ENCODE measurements around the gene HRAS. TPM values are rescaled to one million over a fixed set of nuclear protein-coding genes. Genes with fewer than 3 reads are reported as not detected.

Gene HRAS
- total RNA-seq, 1 experiment from 2014 or later = 47.2 TPM

DNA sequence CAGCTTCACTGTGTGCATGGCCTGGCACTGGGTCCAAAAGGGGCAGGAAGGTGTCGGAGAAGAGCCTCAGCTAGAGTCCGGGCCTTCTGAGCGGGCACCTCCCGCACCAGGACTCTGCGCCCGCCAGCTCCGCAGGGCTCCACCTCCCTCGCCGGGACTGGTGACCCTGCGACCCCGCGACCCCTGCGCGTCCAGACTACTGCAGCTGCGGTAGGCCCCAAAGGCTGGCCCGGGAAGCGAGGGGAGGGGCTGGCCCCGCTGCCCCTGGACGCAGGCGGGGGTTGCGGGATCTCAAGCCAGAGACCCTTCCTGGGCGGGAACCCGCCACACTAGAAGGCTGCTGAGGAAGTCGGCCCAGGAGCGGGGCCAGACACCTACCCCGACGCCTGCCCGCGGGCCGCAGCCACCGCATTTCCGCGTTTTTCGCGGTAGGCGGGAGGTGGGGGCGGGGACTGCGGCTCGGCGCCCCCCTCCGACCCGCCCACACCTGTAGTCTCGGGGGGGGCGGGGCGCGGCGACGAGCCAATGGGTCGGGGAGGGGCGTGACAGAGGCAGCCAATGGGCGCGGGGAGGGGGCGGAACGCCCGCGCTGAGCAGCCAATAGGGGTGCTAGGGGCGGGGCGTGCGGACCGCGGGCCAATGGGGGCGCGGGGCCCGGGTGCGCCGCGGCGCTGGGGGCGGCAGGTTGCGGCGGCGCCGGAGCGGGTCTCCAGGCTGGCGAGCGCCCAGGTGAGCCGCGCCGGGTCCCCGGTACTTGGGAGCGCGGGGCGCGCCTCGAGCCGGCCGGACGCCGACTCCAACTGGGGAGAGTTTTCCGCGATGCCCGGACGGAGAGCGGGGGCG, 25.1 kb upstream of the HRAS start, which contains the start of the genes LMNTD2 and RASSF7:
LMNTD2 (minus strand) TSS at position 434 of the 843 bp plus-strand sequence; CDS start at position 412, 22 bp downstream.
RASSF7 (plus strand) TSS at position 666 of the 843 bp plus-strand sequence. CDS start 799 bp downstream, outside the sequence.
- CTCF ChIA-PET = no interaction called here
- peak within 1 kb of the TSS; percentile 64; the same call in 1 of the 2 replicates for H2AFZ ChIP-seq
- TSS peak; percentile 69 for BruUV-seq (replicated peaks)

DNA sequence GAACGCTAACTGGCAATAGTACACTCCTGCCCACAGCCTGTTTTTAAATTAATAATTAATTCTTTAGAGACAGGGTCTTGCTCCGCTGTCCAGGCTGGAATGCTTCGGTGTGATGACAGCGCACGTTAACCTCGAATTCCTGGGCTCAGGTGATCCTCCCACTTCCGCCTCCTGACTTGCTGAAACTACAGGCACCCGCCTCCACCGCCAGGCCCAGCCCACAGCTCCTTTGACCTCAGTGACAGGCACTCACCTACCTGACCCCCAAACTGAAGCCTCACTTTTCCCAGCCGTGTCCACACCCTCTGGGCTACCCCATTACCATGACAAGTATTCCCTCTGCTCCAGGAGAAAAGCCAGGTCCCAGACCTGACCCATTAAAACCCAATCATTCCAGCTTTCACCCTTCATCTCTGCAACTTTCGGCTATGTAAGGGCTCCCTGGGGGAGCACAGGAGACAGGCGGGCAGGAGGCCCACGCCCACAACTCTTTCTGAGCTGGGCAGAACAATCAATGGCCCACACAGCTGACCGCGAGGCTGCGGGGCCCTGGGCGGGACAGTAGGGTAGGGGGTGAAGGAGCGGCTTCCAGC, 24.4 kb upstream of the HRAS start:
- Histone ChIP-seq H3K36me3 (ENCODE audit: low read depth) (no peaks in the 10 kb centered on the region), H2AFZ (peak overlapping the region; percentile 64; the same call in 1 of the 2 replicates), H4K20me1 (ENCODE audit: insufficient read depth) (no peaks in the 10 kb centered on the region; the same call in 1 of the 2 replicates), H3K9me3 (ENCODE audit: insufficient read depth, low read depth) (no peaks in the 10 kb centered on the region), H3K9me2 (ENCODE audit: insufficient read depth) (no peaks in the 10 kb centered on the region), H3K4me1 (replicated peaks; ENCODE audit: insufficient read depth) (no peaks in the 10 kb centered on the region), H3K27me3 (ENCODE audit: insufficient read depth, low read depth) (no peaks in the 10 kb centered on the region), H3F3A (ENCODE audit: insufficient read depth, low read depth) (peaks cover 11% of the 10 kb centered on the region; the same call in 1 of the 2 replicates), H3K79me2 (ENCODE audit: low read depth) (peaks cover 10% of the 10 kb centered on the region; the same call in 1 of the 2 replicates), H3K4me2 (peak overlapping the region; percentile 79), H3K27ac (no peak overlapping the region; the same call in 1 of the 2 replicates), H3K4me3 (peak overlapping the region; percentile 59)
- no TSS peak for BruUV-seq (replicated peaks)
- POLR2A ChIA-PET (ENCODE audit: unreplicated experiment) = interaction anchor here (0.6 to 0.7 kb wide), 3 partner anchors 15 to 274 kb away, joined by 3 to 7 read pairs (median 7); no protein-coding TSS in a partner anchor
- no peak for TF ChIP-seq EZH2 (IDR thresholded peaks at IDR 0.05; ENCODE audit: low read depth)
- TF ChIP-seq, protein P1, sequence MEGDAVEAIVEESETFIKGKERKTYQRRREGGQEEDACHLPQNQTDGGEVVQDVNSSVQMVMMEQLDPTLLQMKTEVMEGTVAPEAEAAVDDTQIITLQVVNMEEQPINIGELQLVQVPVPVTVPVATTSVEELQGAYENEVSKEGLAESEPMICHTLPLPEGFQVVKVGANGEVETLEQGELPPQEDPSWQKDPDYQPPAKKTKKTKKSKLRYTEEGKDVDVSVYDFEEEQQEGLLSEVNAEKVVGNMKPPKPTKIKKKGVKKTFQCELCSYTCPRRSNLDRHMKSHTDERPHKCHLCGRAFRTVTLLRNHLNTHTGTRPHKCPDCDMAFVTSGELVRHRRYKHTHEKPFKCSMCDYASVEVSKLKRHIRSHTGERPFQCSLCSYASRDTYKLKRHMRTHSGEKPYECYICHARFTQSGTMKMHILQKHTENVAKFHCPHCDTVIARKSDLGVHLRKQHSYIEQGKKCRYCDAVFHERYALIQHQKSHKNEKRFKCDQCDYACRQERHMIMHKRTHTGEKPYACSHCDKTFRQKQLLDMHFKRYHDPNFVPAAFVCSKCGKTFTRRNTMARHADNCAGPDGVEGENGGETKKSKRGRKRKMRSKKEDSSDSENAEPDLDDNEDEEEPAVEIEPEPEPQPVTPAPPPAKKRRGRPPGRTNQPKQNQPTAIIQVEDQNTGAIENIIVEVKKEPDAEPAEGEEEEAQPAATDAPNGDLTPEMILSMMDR (conservative IDR thresholded peaks at IDR 0.05) = no peak
- intact Hi-C loops (cut with micrococcal nuclease; ENCODE audit: unreplicated experiment) = loop anchor here (10.0 kb wide), 1 partner anchor 165 kb away; no protein-coding TSS in a partner anchor
- peak in 1 of 2 experiments; percentile 51 for DNase-seq
- CTCF ChIA-PET = interaction anchor here (0.5 kb wide), 1 partner anchor 1272 kb away, joined by 9 read pairs; no protein-coding TSS in a partner anchor

More for the DNA sequence above, 25.1 kb upstream of the HRAS start, which contains the start of the genes LMNTD2 and RASSF7:
- Histone ChIP-seq H3K9me2 (ENCODE audit: insufficient read depth) (no peaks in the 10 kb centered on the region), H3K36me3 (ENCODE audit: low read depth) (no peaks in the 10 kb centered on the region), H3K4me1 (replicated peaks; ENCODE audit: insufficient read depth) (no peaks in the 10 kb centered on the region), H3K27me3 (ENCODE audit: insufficient read depth, low read depth) (no peaks in the 10 kb centered on the region), H3K27ac (no peak within 1 kb of the TSS; the same call in 1 of the 2 replicates), H3F3A (ENCODE audit: insufficient read depth, low read depth) (peaks cover 11% of the 10 kb centered on the region; the same call in 1 of the 2 replicates), H3K4me3 (peak within 1 kb of the TSS; percentile 68), H3K4me2 (peak within 1 kb of the TSS; percentile 87), H4K20me1 (ENCODE audit: insufficient read depth) (no peaks in the 10 kb centered on the region; the same call in 1 of the 2 replicates), H3K9me3 (ENCODE audit: insufficient read depth, low read depth) (no peaks in the 10 kb centered on the region), H3K79me2 (ENCODE audit: low read depth) (peaks cover 10% of the 10 kb centered on the region; the same call in 1 of the 2 replicates)
- POLR2A ChIA-PET (ENCODE audit: unreplicated experiment) = interaction anchor here (0.6 kb wide), 1 partner anchor 273 kb away, joined by 7 read pairs; no protein-coding TSS in a partner anchor
- peak; percentile 61 to 89 for DNase-seq
- TF ChIP-seq, protein P1 (conservative IDR thresholded peaks at IDR 0.05) = no peak
- TF ChIP-seq EZH2 (IDR thresholded peaks at IDR 0.05; ENCODE audit: low read depth) = no peak
- intact Hi-C loops (cut with micrococcal nuclease; ENCODE audit: unreplicated experiment) = loop anchor here (10.0 kb wide), 1 partner anchor 164 kb away; no protein-coding TSS in a partner anchor
